Muscle layer of duodenum (tissue), 2 donors: Measurements from ENCODE around the gene ANO10.

Source experiments
- H3K27ac ChIP-seq: one replicate; pipeline ENCODE4 v1.7.0; 2013; ENCODE audit warnings: mild to moderate bottlenecking, low read length
- H3K27me3 ChIP-seq: one replicate; pipeline ENCODE4 v1.7.0; 2013; ENCODE audit warnings: low read depth, mild to moderate bottlenecking, control low read depth, low read length
- H3K36me3 ChIP-seq, 2 donors: one replicate each; pipeline ENCODE4 v1.7.0; 2013; ENCODE audit warnings: low read length in 2 of 2, control low read depth in 1 of 2, mild to moderate bottlenecking in 1 of 2; ENCODE audit not compliant: insufficient read depth in 2 of 2, control insufficient read depth in 1 of 2
- H3K4me1 ChIP-seq, 2 donors: one replicate each; pipeline ENCODE4 v1.7.0; 2013; ENCODE audit warnings: low read length in 2 of 2, mild to moderate bottlenecking in 2 of 2, control low read depth in 1 of 2, moderate library complexity in 1 of 2; ENCODE audit not compliant: insufficient read depth in 2 of 2, control insufficient read depth in 1 of 2
- H3K4me3 ChIP-seq, 2 donors: one replicate each; pipeline ENCODE4 v1.7.0; 2013; ENCODE audit warnings: low read length in 2 of 2, low read depth in 1 of 2, mild to moderate bottlenecking in 1 of 2
- H3K9me3 ChIP-seq, 2 donors: one replicate each; pipeline ENCODE4 v1.7.0; 2013; ENCODE audit warnings: low read length in 2 of 2, control low read depth in 1 of 2, mild to moderate bottlenecking in 1 of 2; ENCODE audit not compliant: control insufficient read depth in 1 of 2
- donor health status: healthy.

ANO10 gene

DNA sequence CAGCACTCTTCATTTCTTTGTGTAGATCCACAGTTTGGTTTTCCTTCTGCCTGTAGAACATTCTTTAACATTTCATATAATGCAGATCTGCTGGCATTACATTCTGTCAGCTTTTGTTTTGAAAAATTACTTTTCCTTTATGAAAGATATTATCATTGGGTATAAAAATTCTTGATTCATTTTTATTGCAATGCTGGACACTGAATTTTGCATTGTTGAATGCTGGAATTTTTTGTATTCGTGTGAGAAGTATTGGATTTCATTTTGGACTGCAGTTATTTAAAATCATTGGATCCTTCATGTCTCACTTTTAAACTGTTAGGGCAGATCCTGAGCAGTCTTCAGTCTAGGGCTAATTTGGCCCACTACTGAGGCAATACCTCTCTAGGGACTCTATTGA lies 268.4 kb downstream of the ANO10 start:
- H3K4me3 ChIP-seq, result no peak overlapping the region
- H3K9me3 ChIP-seq, result peaks cover 9 to 40% of the 10 kb centered on the region in 2 donors
- H3K36me3 ChIP-seq, result peaks cover 20 to 30% of the 10 kb centered on the region in 2 donors
- H3K27ac ChIP-seq, result no peak overlapping the region
- no peaks in the 10 kb centered on the region for H3K4me1 ChIP-seq
- no peaks in the 10 kb centered on the region for H3K27me3 ChIP-seq

DNA sequence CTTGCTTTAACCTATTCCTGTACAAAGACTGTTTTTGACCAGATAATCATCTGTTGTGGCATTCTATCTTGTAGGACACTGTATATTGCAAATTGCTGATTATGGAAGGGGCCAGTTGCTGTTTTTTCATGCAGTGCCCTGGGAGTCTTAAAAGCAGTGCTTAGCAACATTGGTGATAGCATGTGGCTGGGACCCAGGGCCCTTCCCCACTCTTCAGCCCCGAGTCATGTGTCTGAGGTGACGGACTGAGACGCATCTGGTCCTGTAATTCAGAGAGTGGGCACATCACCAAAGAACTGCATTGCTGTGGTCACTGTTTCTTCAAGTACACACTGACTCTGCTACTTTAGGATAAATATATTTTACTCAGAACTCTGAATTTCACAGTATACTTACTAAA lies 272.1 kb downstream of the ANO10 start:
- H3K9me3 ChIP-seq, result peaks cover 9 to 26% of the 10 kb centered on the region in 2 donors
- peaks cover 36 to 62% of the 10 kb centered on the region in 2 donors for H3K36me3 ChIP-seq
- no peaks in the 10 kb centered on the region for H3K27me3 ChIP-seq
- H3K4me3 ChIP-seq, result no peak overlapping the region
- H3K4me1 ChIP-seq, result peaks cover 0 to under 1% of the 10 kb centered on the region in 2 donors
- H3K27ac ChIP-seq, result no peak overlapping the region

DNA sequence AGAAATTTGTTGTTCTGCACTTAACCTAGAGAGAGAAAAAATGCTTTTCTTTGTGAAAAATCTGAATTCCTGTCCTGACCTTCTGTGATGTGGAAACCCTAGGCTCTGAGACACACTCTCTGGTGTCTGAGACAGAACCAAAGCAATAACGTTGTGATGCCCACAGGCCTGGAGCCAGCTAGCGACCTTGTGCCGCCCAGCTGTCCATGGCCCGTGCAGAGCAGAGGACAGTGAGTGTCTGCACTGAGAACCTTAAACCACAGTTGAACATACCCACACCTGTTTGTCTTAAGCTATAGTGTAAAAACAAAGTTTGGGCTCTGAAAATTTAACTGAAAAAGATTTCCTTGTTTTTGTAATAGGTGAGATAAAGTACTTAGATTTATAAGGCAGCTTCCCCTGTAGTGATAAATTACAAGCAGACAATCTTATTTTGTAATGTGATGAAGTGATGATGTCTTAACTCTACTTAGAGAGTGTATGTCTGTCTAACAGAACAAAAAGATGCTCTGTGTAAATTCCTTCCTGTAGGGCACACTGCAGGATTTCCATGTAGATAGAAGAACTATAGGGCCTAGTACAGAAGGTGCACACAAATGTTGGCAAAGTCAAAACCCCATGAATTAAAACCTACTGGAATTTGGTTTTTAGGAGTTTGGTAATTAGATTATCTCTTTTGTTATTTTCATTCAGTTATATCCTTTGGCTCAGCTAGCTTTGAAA lies 272.8 kb downstream of the ANO10 start:
- Histone ChIP-seq H3K4me1 (peaks cover 0 to 5% of the 10 kb centered on the region in 2 donors), H3K4me3 (no peak overlapping the region), H3K36me3 (peaks cover 42 to 66% of the 10 kb centered on the region in 2 donors), H3K27me3 (no peaks in the 10 kb centered on the region), H3K27ac (no peak overlapping the region), H3K9me3 (peaks cover 9 to 21% of the 10 kb centered on the region in 2 donors)

DNA sequence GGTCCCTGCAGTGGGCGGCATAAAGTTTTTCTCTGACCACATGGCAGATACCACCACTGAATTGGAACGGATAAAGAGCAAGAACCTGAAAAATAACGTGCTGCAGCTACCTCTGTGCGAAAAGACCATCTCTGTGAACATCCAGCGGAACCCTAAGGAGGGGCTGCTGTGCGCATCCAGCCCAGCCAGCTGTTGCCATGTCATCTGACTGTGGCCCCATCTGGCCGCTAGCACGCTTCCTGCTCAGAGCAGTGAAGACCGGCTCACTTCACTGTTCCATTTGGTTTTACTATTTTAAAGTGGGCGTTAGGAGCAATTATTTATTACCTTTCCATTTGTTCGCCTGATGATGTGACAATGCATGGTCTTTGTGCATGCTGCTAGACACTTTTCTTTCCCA lies 273.5 kb downstream of the ANO10 start:
- peaks cover 3 to 15% of the 10 kb centered on the region in 2 donors for H3K9me3 ChIP-seq
- no peak overlapping the region for H3K4me3 ChIP-seq
- no peaks in the 10 kb centered on the region for H3K27me3 ChIP-seq
- peaks cover 0 to 5% of the 10 kb centered on the region in 2 donors for H3K4me1 ChIP-seq
- H3K27ac ChIP-seq, result no peak overlapping the region
- peaks cover 48 to 67% of the 10 kb centered on the region in 2 donors for H3K36me3 ChIP-seq

DNA sequence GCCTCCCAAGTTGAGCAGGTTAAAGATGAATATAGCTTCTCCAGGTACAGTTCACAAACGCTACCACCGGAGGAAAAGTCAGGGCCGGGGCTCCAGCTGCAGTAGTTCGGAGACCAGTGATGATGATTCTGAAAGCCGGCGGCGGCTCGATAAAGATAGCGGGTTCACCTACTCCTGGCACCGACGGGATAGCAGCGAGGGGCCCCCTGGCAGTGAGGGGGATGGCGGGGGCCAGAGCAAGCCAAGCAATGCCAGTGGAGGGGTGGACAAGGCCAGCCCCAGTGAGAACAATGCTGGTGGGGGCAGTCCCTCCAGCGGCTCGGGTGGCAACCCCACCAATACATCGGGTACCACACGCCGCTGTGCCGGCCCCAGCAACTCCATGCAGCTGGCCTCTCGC lies 274.0 kb downstream of the ANO10 start:
- H3K4me3 ChIP-seq, result no peak overlapping the region
- peaks cover 0 to 5% of the 10 kb centered on the region in 2 donors for H3K4me1 ChIP-seq
- no peak overlapping the region for H3K27ac ChIP-seq
- peaks cover 0 to 12% of the 10 kb centered on the region in 2 donors for H3K9me3 ChIP-seq
- peaks cover 50 to 71% of the 10 kb centered on the region in 2 donors for H3K36me3 ChIP-seq
- H3K27me3 ChIP-seq, result no peaks in the 10 kb centered on the region

DNA sequence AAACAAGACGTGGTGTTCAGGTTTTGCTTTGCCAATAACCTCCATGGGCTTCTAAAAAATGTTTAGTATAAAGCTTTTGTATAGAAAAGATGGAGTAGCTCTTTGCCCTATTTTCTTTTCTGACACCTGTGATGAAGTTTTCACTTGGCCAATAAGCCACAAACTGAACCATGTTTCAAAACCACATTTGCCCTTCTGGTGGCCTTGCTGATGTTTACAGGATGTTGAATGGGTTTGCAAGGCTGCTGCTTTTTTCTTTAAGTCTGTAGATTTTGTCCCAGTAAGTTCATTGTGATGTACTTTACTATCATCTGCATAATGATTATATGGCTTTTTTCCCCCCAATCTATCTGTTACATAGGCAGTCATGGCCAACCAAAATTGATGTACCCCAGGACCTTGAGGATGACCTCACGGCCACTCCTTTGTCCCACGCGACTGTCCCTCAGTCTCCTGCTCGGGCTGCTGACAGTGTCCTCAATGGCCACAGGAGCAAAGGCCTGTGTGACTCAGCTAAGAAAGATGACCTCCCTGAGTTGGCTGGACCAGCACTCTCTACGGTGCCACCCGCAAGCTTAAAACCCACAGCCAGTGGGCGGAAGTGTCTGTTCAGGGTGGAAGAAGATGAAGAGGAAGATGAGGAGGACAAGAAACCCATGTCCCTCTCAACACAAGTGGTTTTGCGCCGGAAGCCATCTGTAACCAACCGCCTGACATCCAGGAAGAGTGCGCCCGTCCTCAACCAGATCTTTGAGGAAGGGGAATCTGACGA lies 274.6 kb downstream of the ANO10 start:
- Histone ChIP-seq H3K9me3 (peaks cover 0 to 6% of the 10 kb centered on the region in 2 donors), H3K27ac (no peak overlapping the region), H3K36me3 (peaks cover 56 to 77% of the 10 kb centered on the region in 2 donors), H3K4me3 (no peak overlapping the region), H3K4me1 (peaks cover 0 to 5% of the 10 kb centered on the region in 2 donors), H3K27me3 (no peaks in the 10 kb centered on the region)

DNA sequence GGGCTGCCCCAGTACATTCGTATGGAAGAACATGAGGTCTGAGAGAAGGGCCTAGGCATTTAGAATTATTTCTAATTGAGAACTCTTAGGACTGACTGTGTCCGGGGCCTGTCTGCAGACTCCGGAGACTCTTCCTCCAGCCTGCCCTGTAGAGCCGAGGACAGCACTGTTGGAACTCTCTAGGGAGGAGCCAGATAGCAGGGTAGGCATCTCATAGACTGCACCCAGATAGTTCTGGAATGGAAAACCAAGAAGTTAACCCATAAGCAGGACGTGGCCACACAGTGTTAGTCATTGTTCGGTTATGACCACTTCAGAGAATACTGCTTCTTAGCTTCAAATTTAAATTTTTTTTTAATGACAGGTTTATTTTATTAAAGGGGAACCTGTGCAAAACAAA lies 275.9 kb downstream of the ANO10 start:
- Histone ChIP-seq H3K27me3 (no peaks in the 10 kb centered on the region), H3K9me3 (no peaks in the 10 kb centered on the region), H3K4me3 (no peak overlapping the region), H3K36me3 (peaks cover 65 to 82% of the 10 kb centered on the region in 2 donors), H3K4me1 (peaks cover 0 to 5% of the 10 kb centered on the region in 2 donors), H3K27ac (no peak overlapping the region)

DNA sequence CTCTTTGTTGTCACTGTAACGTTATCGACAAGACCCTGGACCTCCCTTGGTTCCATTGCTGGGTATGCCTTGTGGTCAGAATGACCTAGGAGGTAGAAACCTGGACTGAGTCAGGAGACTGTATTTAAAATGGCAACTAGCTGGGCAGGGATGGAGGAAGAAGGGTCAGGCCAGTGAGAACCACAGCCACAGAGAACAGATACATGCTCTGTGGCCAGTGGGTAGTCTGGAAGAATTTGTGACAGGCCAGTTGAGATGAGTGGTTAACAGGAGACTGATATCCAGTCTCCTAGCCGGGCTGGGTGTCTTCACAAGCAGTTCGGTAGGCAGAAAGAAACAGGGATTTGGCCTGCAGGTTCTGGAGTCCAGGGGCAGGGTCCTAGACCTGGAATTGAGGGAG lies 276.6 kb downstream of the ANO10 start:
- Histone ChIP-seq H3K36me3 (peaks cover 68 to 83% of the 10 kb centered on the region in 2 donors), H3K27me3 (no peaks in the 10 kb centered on the region), H3K27ac (no peak overlapping the region), H3K9me3 (no peaks in the 10 kb centered on the region), H3K4me3 (no peak overlapping the region), H3K4me1 (peaks cover 0 to 5% of the 10 kb centered on the region in 2 donors)

DNA sequence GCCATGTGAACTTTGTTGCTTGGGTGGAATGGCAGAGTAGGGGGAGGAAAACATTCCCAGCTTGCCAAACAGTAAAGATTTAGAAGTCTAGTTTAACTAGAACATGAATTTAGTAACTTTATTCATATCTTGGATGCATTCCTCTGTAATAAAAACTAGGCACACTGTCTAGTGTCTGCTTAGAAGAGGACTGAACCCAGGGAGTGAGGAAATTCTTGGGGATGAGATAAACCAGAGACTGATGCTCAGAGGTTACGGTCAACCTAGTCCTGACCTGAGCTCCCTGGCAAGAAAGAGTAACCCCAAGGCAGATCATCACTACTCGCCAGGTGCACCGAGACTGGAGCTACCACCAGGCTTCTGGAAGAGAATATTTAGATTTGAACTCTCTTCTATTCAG lies 277.3 kb downstream of the ANO10 start:
- H3K36me3 ChIP-seq, result peaks cover 65 to 82% of the 10 kb centered on the region in 2 donors
- peaks cover 0 to 5% of the 10 kb centered on the region in 2 donors for H3K4me1 ChIP-seq
- H3K4me3 ChIP-seq, result no peak overlapping the region
- no peaks in the 10 kb centered on the region for H3K9me3 ChIP-seq
- no peak overlapping the region for H3K27ac ChIP-seq
- H3K27me3 ChIP-seq, result no peaks in the 10 kb centered on the region

DNA sequence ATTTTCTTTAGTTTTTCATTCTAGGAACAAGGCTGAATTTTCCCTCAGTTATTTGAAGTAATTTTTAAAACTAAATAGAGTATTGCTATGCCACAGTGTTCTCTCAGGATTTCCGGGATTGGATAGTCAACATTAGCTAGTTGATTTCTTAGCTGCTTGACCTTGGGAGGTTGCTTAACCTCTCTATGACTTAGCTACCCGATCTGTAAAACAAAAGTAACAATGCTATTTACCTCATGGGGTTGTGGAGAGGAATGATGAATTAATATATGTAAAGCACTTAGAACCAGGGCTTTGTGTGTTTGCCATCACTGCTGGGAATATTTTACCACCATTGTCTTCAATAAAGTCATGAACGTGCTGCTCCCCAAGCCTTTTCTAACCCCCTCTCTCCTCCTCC lies 278.0 kb downstream of the ANO10 start:
- H3K27me3 ChIP-seq, result no peaks in the 10 kb centered on the region
- peaks cover 0 to 5% of the 10 kb centered on the region in 2 donors for H3K9me3 ChIP-seq
- H3K4me1 ChIP-seq, result peaks cover 0 to 5% of the 10 kb centered on the region in 2 donors
- no peak overlapping the region for H3K4me3 ChIP-seq
- no peak overlapping the region for H3K27ac ChIP-seq
- H3K36me3 ChIP-seq, result peaks cover 64 to 83% of the 10 kb centered on the region in 2 donors

DNA sequence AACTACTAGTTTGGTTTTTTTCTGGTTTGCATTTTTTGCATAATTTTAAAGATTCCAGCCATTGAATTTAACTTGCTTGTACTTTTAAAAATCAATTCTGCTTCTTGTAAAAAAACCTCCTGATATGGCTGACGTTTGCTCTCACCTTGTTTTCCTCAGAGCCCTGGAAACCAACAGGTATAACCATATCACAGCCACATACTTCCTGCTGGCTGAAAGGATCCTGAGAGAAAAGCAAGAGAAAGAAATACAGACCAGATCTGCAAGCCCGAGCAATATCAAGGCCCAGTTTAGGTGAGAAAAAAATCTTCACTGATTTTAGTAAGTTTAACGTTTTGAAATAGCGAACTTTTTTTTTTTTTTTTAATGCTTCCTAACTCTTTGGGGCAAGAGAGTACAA lies 278.6 kb downstream of the ANO10 start:
- Histone ChIP-seq H3K27me3 (no peaks in the 10 kb centered on the region), H3K4me3 (no peak overlapping the region), H3K36me3 (peaks cover 61 to 83% of the 10 kb centered on the region in 2 donors), H3K27ac (no peak overlapping the region), H3K9me3 (peaks cover 5 to 8% of the 10 kb centered on the region in 2 donors), H3K4me1 (peaks cover 0 to 5% of the 10 kb centered on the region in 2 donors)
